Vagina (tissue), 2 donors: ENCODE measurements around the gene DTX2.
"Not testable (repeated sequence)": the region's sequence is repeated elsewhere in the genome, so short reads cannot be mapped to it uniquely, and the experiment has no call there.

ENCODE experiments used
- POLR2A ChIP-seq, 2 donors: fragments of 450-650 bp; IDR thresholded peaks; one replicate each; pipeline ENCODE4 v1.6.1; 2017; ENCODE audit warnings: antibody characterized with exemption in 2 of 2, mild to moderate bottlenecking in 2 of 2, moderate library complexity in 2 of 2
- POLR2AphosphoS5 ChIP-seq, 2 donors: sonication (generic); formaldehyde crosslinking; IDR thresholded peaks; one replicate each; pipeline ENCODE4 v1.9.0; 2017; ENCODE audit warnings: antibody characterized with exemption in 2 of 2, mild to moderate bottlenecking in 2 of 2, low read depth in 1 of 2; ENCODE audit not compliant: insufficient read depth in 1 of 2
- TF ChIP-seq, protein P1 (sequence below), 3 experiments: fragments of 450-650 bp in 2 of 3; fragments of 200-600 bp in 1 of 3; sonication (generic) in 1 of 3; IDR thresholded peaks; one replicate each; pipeline ENCODE4 v1.5.1; 2017 to 2019; ENCODE audit warnings: antibody characterized with exemption in 3 of 3, mild to moderate bottlenecking in 2 of 3, moderate library complexity in 2 of 3

DNA sequence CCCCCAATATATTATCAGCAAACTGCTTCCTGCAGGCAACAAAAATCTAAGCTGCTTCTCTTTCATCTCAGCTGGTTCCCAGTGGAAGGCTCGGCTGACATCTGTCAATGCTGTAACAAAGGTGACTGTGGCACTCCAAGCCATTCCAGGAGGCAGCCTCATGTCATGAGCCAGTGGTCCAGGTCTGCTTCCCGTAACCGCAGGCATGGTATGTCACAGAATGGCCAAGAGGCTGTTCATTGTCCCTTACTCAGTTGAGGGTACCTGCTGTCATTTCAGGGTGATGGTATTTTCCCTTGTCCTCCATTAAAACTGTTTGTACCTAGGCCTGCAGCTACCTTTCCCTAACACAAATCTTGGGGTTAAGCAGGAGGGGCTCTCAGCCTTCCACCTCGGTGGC, 21.1 kb upstream of the DTX2 start:
- TF ChIP-seq, protein P1, sequence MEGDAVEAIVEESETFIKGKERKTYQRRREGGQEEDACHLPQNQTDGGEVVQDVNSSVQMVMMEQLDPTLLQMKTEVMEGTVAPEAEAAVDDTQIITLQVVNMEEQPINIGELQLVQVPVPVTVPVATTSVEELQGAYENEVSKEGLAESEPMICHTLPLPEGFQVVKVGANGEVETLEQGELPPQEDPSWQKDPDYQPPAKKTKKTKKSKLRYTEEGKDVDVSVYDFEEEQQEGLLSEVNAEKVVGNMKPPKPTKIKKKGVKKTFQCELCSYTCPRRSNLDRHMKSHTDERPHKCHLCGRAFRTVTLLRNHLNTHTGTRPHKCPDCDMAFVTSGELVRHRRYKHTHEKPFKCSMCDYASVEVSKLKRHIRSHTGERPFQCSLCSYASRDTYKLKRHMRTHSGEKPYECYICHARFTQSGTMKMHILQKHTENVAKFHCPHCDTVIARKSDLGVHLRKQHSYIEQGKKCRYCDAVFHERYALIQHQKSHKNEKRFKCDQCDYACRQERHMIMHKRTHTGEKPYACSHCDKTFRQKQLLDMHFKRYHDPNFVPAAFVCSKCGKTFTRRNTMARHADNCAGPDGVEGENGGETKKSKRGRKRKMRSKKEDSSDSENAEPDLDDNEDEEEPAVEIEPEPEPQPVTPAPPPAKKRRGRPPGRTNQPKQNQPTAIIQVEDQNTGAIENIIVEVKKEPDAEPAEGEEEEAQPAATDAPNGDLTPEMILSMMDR (IDR thresholded peaks at IDR 0.05) = not testable (repeated sequence)
- TF ChIP-seq POLR2A (IDR thresholded peaks at IDR 0.05); POLR2AphosphoS5 (IDR thresholded peaks at IDR 0.05; ENCODE audit: insufficient read depth in 1 of 2, low read depth in 1 of 2): not testable (repeated sequence)
